HG03064 (cell line): ENCODE results near the gene SFXN2.
"Not testable (repeated sequence)": the region's sequence is repeated elsewhere in the genome, so short reads cannot be mapped to it uniquely, and the experiment has no call there.

Experiments used
- ATAC-seq: cut with Tn5 transposase; IDR thresholded peaks from one replicate; pipeline ENCODE4 v1.9.1; 2021; ENCODE audit warnings: low read depth; ENCODE audit not compliant: unreplicated experiment

The SFXN2 gene

DNA sequence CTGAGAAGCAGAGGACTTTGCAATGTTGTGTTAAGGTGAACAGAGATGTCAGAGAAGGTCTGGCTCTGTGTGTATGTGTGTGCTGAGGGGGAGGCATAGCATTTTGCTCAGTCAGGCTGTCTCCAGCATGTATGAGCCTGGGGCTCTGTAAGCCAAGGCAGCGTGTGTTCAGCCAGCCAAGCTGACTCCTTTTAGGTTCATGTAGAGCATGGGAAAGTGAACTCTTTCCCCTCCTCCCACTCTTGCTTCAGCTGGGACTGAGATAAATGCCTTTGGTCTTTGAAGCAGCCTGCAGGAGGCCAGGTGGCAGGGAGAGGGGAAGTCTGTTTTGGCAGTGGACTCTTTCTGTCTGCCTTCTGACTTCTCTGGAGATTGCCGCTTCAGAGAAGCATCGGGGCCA is 3.8 kb downstream of the SFXN2 start:
- ATAC-seq, result no peak

- no peak for ATAC-seq
These were observed 5.9 kb downstream of the SFXN2 start for GRCh38 chr10:102720337-102720736.

- no peak for ATAC-seq
These were observed 6.4 kb downstream of the SFXN2 start for GRCh38 chr10:102720775-102721301.

- no peak for ATAC-seq
These were observed 7.5 kb downstream of the SFXN2 start for GRCh38 chr10:102721954-102722353.

DNA sequence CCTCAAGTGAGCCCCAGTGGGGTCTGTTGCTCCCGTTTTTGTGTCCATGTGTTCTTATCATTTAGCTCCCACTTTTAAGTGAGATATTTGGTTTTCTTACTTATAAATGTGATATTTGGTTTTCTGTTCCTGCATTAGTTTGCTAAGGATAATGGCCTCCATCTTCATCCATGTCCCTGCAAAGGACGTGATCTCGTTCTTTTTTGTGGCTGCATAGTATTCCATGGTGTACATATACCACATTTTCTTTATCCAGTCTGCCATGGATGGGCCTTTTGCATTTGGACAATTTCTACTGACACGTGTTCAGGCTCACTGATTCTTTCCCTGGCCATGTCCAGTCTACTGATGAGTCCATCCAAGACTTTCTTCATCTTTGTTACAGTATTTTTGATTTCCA is 9.6 kb downstream of the SFXN2 start:
- no peak for ATAC-seq

DNA sequence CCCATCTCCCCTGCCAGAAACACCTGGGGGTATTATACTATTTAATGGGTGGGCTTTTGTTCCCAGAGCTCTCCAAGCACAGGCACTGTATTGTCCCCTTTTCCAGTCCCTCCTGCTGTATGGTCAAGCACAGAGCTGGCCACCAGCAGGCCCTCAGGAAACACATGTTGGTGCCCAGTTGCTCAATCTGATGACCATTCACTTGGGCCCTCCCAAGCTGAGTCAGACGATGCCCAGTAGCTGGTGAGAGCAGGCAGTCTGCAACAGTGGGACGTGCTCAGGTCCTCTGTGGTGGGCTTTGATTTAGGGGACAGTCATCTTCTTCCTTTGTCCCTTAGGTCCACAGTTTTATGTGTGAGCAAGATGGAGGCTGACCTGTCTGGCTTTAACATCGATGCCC is 11.8 kb downstream of the SFXN2 start:
- no peak for ATAC-seq

GRCh38 chr10:102727037-102727818 is 12.8 kb downstream of the SFXN2 start:
- ATAC-seq, result no peak

GRCh38 chr10:102729029-102730026 is 14.9 kb downstream of the SFXN2 start:
- no peak for ATAC-seq

GRCh38 chr10:102731222-102731800 is 16.9 kb downstream of the SFXN2 start:
- ATAC-seq, result no peak

GRCh38 chr10:102732661-102733060 is 18.2 kb downstream of the SFXN2 start:
- ATAC-seq, result no peak

DNA sequence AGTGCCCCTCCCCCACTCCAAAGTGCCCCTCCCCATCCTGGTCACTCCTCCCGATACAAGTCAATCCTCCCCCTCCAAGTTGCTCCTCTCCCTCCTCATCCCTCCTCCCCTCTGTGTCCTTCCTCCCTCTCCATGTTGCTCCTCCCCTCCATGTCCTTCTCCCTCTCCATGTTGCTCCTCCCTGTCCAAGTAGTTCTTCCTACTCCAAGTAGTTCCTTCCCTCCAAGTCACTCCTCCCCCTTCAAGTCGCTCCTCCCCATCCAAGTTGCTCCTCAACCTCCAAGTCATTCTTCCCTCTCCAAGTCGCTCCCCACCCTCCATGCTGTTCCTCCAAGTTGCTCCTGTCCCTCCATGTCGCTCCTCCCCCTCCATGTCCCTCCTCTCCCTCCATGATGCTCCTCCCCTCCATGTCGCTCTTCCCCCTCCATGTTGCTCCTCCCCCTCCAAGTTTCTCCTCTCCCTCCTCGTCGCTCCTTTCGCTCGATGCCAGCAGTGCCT is 20.7 kb downstream of the SFXN2 start:
- ATAC-seq, result no peak

DNA sequence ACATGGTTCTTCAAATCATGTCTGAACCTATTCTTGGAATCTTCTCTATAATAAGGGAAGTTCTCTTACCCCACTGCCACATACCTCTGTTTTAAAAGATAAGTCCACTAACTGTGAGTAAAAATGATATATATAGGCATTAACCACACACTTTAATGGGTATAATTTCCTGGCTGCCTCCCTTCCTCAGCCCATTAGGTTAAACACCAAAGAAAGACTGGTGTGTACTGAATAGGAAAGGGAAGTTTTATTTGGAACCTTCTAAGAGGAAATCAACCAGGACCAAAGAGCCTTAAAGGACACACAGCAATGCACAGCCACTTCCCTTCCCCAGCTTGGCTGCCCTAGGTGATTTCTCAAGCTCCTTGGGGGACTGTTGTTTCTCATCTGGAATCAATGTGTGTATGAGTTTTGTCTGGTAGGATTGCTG is 24.3 kb downstream of the SFXN2 start:
- ATAC-seq, result no peak

DNA sequence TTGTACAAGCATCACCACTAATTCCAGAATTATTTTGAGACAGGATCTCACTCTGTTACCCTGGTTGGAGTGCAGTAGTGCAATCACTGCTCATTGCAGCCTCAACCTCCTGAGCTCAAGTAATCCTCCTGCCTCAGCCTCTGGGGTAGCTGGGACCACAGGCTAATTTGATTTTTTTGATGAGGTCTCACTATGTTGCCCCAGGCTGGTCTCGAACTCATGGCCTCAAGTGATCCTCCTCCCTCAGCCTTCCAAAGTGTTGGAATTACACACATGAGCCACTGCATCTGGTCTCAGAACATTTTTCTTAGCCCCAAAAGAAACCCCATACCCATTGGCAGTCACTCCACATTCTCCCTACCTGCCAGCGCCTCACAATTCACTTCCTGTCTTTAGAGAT is 25.8 kb downstream of the SFXN2 start:
- ATAC-seq, result no peak

DNA sequence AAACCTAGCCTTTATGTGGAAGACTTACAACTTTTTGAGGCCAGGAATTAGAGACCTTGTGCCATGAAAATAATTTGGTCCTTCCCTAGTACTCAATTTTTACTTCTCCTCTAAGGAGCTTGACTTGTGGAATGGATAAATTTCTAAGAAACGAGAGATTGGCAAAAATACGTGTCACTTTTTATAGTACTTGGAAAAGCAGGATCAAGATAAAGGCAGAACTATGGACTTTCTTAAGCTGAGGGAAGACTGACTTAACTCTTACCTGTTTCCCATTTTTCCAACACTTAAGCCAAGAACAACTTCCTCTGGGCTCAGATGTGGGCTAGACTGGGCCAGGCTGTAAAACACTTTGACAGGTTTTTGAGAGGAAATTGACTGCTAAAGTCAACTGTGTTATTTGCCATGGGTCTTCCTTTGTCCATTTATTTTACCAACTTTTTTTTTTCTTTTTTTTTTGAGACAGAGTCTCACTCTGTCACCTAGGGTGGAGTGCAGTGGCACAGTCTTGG is 27.3 kb downstream of the SFXN2 start:
- no peak for ATAC-seq

DNA sequence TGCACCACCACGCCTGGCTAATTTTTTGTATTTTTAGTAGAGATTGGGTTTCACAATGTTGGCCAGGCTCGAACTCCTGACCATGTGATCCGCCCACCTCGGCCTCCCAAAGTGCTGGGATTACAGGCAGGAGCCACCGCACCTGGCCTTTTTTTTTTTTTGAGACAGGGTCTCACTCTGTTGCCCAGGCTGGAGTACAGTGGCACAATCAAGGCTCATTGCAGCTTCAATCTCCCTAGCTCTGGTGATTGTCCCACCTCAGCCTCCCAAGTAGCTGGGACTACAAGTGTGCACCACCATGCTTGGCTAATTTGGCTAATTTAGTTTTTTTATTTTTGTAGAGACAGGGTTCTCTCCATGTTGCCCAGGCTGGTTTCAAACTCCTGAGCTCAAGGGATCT is 27.9 kb downstream of the SFXN2 start:
- ATAC-seq, result not testable (repeated sequence)

GRCh38 chr10:102743078-102743587 is 28.7 kb downstream of the SFXN2 start:
- ATAC-seq, result no peak

GRCh38 chr10:102743588-102744373 is 29.3 kb downstream of the SFXN2 start, which contains the start of gene WBP1L:
Gene WBP1L, plus strand, starts transcription at chr10:102743948. Its CDS starts 106 bp downstream, at chr10:102744054.
- ATAC-seq, result peak; percentile 93

GRCh38 chr10:102744374-102745051 is 30.1 kb downstream of the SFXN2 start:
- ATAC-seq, result peak; percentile 6

DNA sequence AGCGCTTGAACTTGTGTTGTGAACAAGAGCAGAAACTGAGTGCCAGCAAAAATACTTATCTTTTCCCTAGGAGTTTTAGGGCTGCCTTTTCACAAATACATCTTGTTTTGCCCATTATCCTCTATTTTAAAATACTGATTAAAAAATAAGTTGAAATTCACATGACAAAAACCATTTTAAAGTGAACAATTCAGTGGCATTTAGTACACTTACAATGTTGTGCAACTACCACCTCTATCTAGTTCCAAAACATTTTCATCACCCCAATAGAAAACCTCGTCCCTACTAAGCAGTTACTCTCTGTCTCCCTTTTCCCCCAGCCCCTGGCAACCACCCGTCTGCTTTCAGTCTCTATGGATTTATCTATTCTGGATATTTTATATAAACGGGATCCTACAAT is 30.7 kb downstream of the SFXN2 start:
- no peak for ATAC-seq
